GM12892 (cell line): ENCODE measurements around the gene CACHD1.

Source experiments
- POLR2A ChIP-seq: IDR thresholded peaks from 2 replicates; pipeline ENCODE4 v1.6.1; 2011; ENCODE audit warnings: low read depth, low read length, control low read depth
- POLR2AphosphoS5 ChIP-seq: IDR thresholded peaks from 2 replicates; pipeline ENCODE4 v1.6.1; 2011; ENCODE audit warnings: low read depth, low read length, control low read depth

- TF ChIP-seq POLR2A (no peak), POLR2AphosphoS5 (no peak)
Measured at GRCh38 chr1:64459743-64460142, 10.2 kb upstream of the CACHD1 start.
